H9 (cell line): Measurements from ENCODE around the gene AATK. TPM values are rescaled to one million over a fixed set of nuclear protein-coding genes. Genes with fewer than 3 reads are reported as not detected.

ENCODE experiments used
- DNase-seq: peaks from one replicate; pipeline ENCODE4 v3.0.0-alpha.2; 2017
- H2AFZ ChIP-seq: one replicate; pipeline ENCODE4 v1.6.1; 2013; ENCODE audit warnings: mild to moderate bottlenecking, low read length, control low read depth, moderate library complexity
- H2AK5ac ChIP-seq: 2 replicates; pipeline ENCODE4 v1.6.1; 2013; ENCODE audit warnings: low read length, control low read depth, mixed read lengths; ENCODE audit not compliant: insufficient read length
- H2BK120ac ChIP-seq: one replicate; pipeline ENCODE4 v1.6.1; 2013; ENCODE audit warnings: low read depth, mild to moderate bottlenecking, low read length, control low read depth, inconsistent platforms; ENCODE audit not compliant: poor library complexity, severe bottlenecking
- H2BK12ac ChIP-seq: 2 replicates; pipeline ENCODE4 v1.6.1; 2013; ENCODE audit warnings: low read length, control low read depth, mixed read lengths, low read depth; ENCODE audit not compliant: insufficient read length
- H2BK15ac ChIP-seq: 2 replicates; pipeline ENCODE4 v1.6.1; 2013; ENCODE audit warnings: low read depth, low read length, control low read depth
- H2BK20ac ChIP-seq: one replicate; pipeline ENCODE4 v1.6.1; 2013; ENCODE audit warnings: low read depth, mild to moderate bottlenecking, low read length, control low read depth, inconsistent platforms; ENCODE audit not compliant: poor library complexity, severe bottlenecking
- H2BK5ac ChIP-seq: 2 replicates; pipeline ENCODE4 v1.6.1; 2013; ENCODE audit warnings: low read length, control low read depth, mixed read lengths; ENCODE audit not compliant: insufficient read length
- H3K14ac ChIP-seq: 2 replicates; pipeline ENCODE4 v1.6.1; 2013; ENCODE audit warnings: low read length, control low read depth; ENCODE audit not compliant: insufficient read depth
- H3K18ac ChIP-seq: 2 replicates; pipeline ENCODE4 v1.6.1; 2013; ENCODE audit warnings: low read depth, mild to moderate bottlenecking, mixed read lengths, low read length, control low read depth; ENCODE audit not compliant: insufficient read length
- H3K23ac ChIP-seq: 2 replicates; pipeline ENCODE4 v1.6.1; 2013; ENCODE audit warnings: low read length, control low read depth, mixed read lengths, low read depth; ENCODE audit not compliant: insufficient read length
- H3K23me2 ChIP-seq: 2 replicates; pipeline ENCODE4 v1.6.1; 2013; ENCODE audit warnings: low read depth, mild to moderate bottlenecking, mixed read lengths, low read length, control low read depth; ENCODE audit not compliant: insufficient read length, poor library complexity, severe bottlenecking
- H3K27ac ChIP-seq: 2 replicates; pipeline ENCODE4 v1.5.1; 2013; ENCODE audit warnings: low read length, control low read depth, mixed read lengths, low read depth; ENCODE audit not compliant: insufficient read length
- H3K27me3 ChIP-seq: 2 replicates; pipeline ENCODE4 v1.6.1; 2013; ENCODE audit warnings: low read length, control low read depth, inconsistent platforms; ENCODE audit not compliant: insufficient read depth
- H3K4ac ChIP-seq: 2 replicates; pipeline ENCODE4 v1.6.1; 2013; ENCODE audit warnings: low read depth, mild to moderate bottlenecking, control low read depth, inconsistent platforms, low read length, moderate library complexity
- H3K4me1 ChIP-seq: 2 replicates; pipeline ENCODE4 v1.6.1; 2013; ENCODE audit warnings: low read length, control low read depth, inconsistent platforms; ENCODE audit not compliant: insufficient read depth
- H3K4me2 ChIP-seq: 2 replicates; pipeline ENCODE4 v1.6.1; 2013; ENCODE audit warnings: low read length, control low read depth, mixed read lengths; ENCODE audit not compliant: insufficient read length, insufficient read depth
- H3K56ac ChIP-seq: 2 replicates; pipeline ENCODE4 v1.6.1; 2013; ENCODE audit warnings: low read depth, mild to moderate bottlenecking, mixed read lengths, low read length, control low read depth; ENCODE audit not compliant: insufficient read length
- H3K79me1 ChIP-seq: 2 replicates; pipeline ENCODE4 v1.6.1; 2013; ENCODE audit warnings: low read depth, mild to moderate bottlenecking, moderate library complexity, low read length, control low read depth, inconsistent platforms; ENCODE audit not compliant: insufficient read depth, poor library complexity, severe bottlenecking
- H3K79me2 ChIP-seq: 2 replicates; pipeline ENCODE4 v1.6.1; 2013; ENCODE audit warnings: low read length, control low read depth, inconsistent platforms; ENCODE audit not compliant: insufficient read depth
- H3K9ac ChIP-seq: 2 replicates; pipeline ENCODE4 v1.6.1; 2013; ENCODE audit warnings: low read length, control low read depth, mixed read lengths; ENCODE audit not compliant: insufficient read length; ENCODE audit errors: extremely low read depth
- H3K9me3 ChIP-seq: one replicate; pipeline ENCODE4 v1.6.1; 2013; ENCODE audit warnings: low read depth, low read length, inconsistent platforms; ENCODE audit not compliant: control insufficient read depth
- H3T11ph ChIP-seq: one replicate; pipeline ENCODE4 v1.6.1; 2013; ENCODE audit warnings: mild to moderate bottlenecking, low read length, control low read depth, inconsistent platforms
- H4K20me1 ChIP-seq: one replicate; pipeline ENCODE4 v1.6.1; 2013; ENCODE audit not compliant: control insufficient read depth, insufficient read length, insufficient read depth
- H4K5ac ChIP-seq: 2 replicates; pipeline ENCODE4 v1.6.1; 2013; ENCODE audit warnings: low read depth, mild to moderate bottlenecking, mixed read lengths, low read length, control low read depth; ENCODE audit not compliant: insufficient read length
- H4K8ac ChIP-seq: replicated peaks from 2 replicates; pipeline ENCODE4 v1.6.1; 2013; ENCODE audit warnings: low read length, control low read depth, mixed read lengths, low read depth; ENCODE audit not compliant: insufficient read length
- H4K91ac ChIP-seq: 2 replicates; pipeline ENCODE4 v1.6.1; 2013; ENCODE audit warnings: low read depth, mild to moderate bottlenecking, moderate library complexity, mixed read lengths, low read length, control low read depth; ENCODE audit not compliant: insufficient read length
- H3K27ac Mint-ChIP-seq, 3 experiments: 2 replicates in 2 of 3; 3 replicates in 1 of 3; pipeline ENCODE4 v1.8.0; 2020 to 2021; ENCODE audit warnings: mixed read lengths in 3 of 3, mild to moderate bottlenecking in 1 of 3, moderate library complexity in 1 of 3
- H3K27me3 Mint-ChIP-seq: 2 replicates; pipeline ENCODE4 v1.8.0; 2021; ENCODE audit warnings: low read depth, mild to moderate bottlenecking, moderate library complexity, mixed read lengths
- H3K36me3 Mint-ChIP-seq, 3 experiments: 2 replicates in 2 of 3; 3 replicates in 1 of 3; pipeline ENCODE4 v1.8.0; 2020 to 2021; ENCODE audit warnings: low read depth in 3 of 3, mixed read lengths in 3 of 3; ENCODE audit not compliant: insufficient read depth in 1 of 3
- H3K4me1 Mint-ChIP-seq, 2 experiments: 2 replicates each; pipeline ENCODE4 v1.8.0; 2020; ENCODE audit warnings: mixed read lengths in 2 of 2
- H3K4me3 Mint-ChIP-seq, 2 experiments: 2 replicates in 1 of 2; 3 replicates in 1 of 2; pipeline ENCODE4 v1.8.0; 2020 to 2021; ENCODE audit warnings: mild to moderate bottlenecking in 2 of 2, mixed read lengths in 2 of 2, moderate library complexity in 1 of 2
- H3K9me3 Mint-ChIP-seq, 2 experiments: 2 replicates in 1 of 2; 3 replicates in 1 of 2; pipeline ENCODE4 v1.8.0; 2020; ENCODE audit warnings: mild to moderate bottlenecking in 2 of 2, mixed read lengths in 2 of 2, moderate library complexity in 1 of 2
- WGBS: extraction: QIAGEN DNeasy Blood & Tissue Kit; methylation state at CpG from one replicate; pipeline ENCODE4 v1.1.7; 2013; ENCODE audit warnings: missing lambda C conversion rate, low lambda C conversion rate, mixed read lengths; ENCODE audit not compliant: insufficient read length; ENCODE audit errors: extremely low coverage; 5-methylcytosine and 5-hydroxymethylcytosine counted together
- total RNA-seq: library from RNA; stranded (reverse); gene quantifications from 2 replicates; pipeline ENCODE4 v1.2.1, GENCODE V29; 2021
- TF ChIP-seq, protein P1 (sequence below): fragments of 200-600 bp; sonication (generic); conservative IDR thresholded peaks from 3 replicates; pipeline ENCODE4 v1.8.0; 2021; ENCODE audit warnings: antibody characterized with exemption, mild to moderate bottlenecking

The AATK gene
- total RNA-seq, 1 experiment from 2014 or later, result 2.4 TPM

- peaks cover 15 to 17% of the 10 kb centered on the region in 2 experiments for H3K9me3 Mint-ChIP-seq
- Histone ChIP-seq H2BK15ac (no peak overlapping the region), H3K4me1 (no peaks in the 10 kb centered on the region), H3K79me1 (no peaks in the 10 kb centered on the region), H2BK5ac (no peak overlapping the region), H2BK12ac (no peak overlapping the region), H3K4me2 (no peak overlapping the region), H3K18ac (no peak overlapping the region), H3K14ac (no peak overlapping the region; the same call in 1 of the 2 replicates), H3K9ac (no peak overlapping the region), H3K23me2 (no peaks in the 10 kb centered on the region), H2AK5ac (no peak overlapping the region), H3K27me3 (no peaks in the 10 kb centered on the region), H4K5ac (no peak overlapping the region), H2BK20ac (no peak overlapping the region), H3K79me2 (no peaks in the 10 kb centered on the region), H4K8ac (no peak overlapping the region), H3K56ac (no peak overlapping the region), H2BK120ac (no peak overlapping the region), H2AFZ (no peak overlapping the region), H3T11ph (no peak overlapping the region), H4K91ac (no peak overlapping the region), H3K23ac (no peak overlapping the region), H3K9me3 (no peaks in the 10 kb centered on the region), H3K4ac (no peak overlapping the region), H3K27ac (no peak overlapping the region), H4K20me1 (no peaks in the 10 kb centered on the region)
- H3K36me3 Mint-ChIP-seq, result peaks cover 0 to 7% (median 0%) of the 10 kb centered on the region in 3 experiments; a peak in 4 of 7 replicates
- DNase-seq, result no peak
- TF ChIP-seq, protein P1, sequence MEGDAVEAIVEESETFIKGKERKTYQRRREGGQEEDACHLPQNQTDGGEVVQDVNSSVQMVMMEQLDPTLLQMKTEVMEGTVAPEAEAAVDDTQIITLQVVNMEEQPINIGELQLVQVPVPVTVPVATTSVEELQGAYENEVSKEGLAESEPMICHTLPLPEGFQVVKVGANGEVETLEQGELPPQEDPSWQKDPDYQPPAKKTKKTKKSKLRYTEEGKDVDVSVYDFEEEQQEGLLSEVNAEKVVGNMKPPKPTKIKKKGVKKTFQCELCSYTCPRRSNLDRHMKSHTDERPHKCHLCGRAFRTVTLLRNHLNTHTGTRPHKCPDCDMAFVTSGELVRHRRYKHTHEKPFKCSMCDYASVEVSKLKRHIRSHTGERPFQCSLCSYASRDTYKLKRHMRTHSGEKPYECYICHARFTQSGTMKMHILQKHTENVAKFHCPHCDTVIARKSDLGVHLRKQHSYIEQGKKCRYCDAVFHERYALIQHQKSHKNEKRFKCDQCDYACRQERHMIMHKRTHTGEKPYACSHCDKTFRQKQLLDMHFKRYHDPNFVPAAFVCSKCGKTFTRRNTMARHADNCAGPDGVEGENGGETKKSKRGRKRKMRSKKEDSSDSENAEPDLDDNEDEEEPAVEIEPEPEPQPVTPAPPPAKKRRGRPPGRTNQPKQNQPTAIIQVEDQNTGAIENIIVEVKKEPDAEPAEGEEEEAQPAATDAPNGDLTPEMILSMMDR, result no peak
- H3K27me3 Mint-ChIP-seq, result peaks cover 1% of the 10 kb centered on the region; the same call in 1 of the 2 replicates
- H3K27ac Mint-ChIP-seq, result no peak overlapping the region
- peaks cover 2 to 10% of the 10 kb centered on the region in 2 experiments; a peak in 2 of 4 replicates for H3K4me1 Mint-ChIP-seq
- no CpG with 5 or more reads among the region's 37 CpGs for WGBS
- H3K4me3 Mint-ChIP-seq, result no peak overlapping the region
Observed at GRCh38 chr17:81140695-81141094, 25.3 kb downstream of the AATK start.
